K562 (cell line): ENCODE measurements around the gene TYW1. TPM values are rescaled to one million over a fixed set of nuclear protein-coding genes. Genes with fewer than 3 reads are reported as not detected.
A peak's percentile ranks its signal among the peaks of the same experiment; 100 is the strongest.

Experiments used
- ATAC-seq: fragments of 200-7000 bp; cut with Tn5 transposase; 3 replicates; pipeline ENCODE4 v1.9.1; 2020; ENCODE audit warnings: moderate library complexity
- BruUV-seq: library from RNA; stranded (reverse); fragments of 400-500 nt; replicated peaks from 2 replicates; lab custom pipeline; 2021; lab: Mats Ljungman, UMichigan
- CTCF ChIA-PET: fragments of 300-600 bp; formaldehyde crosslinking; extraction: SDS; loops from one replicate; lab custom pipeline; 2021; ENCODE audit warnings: low intra/inter-chr PET ratio; lab: Yijun Ruan, JAX
- POLR2A ChIA-PET: fragments of 300-600, 350-650 bp; sonication (Branson Sonifier 250); formaldehyde crosslinking; extraction: SDS; loops from one replicate; lab custom pipeline; 2021; ENCODE audit warnings: antibody characterized with exemption, inconsistent platforms; lab: Yijun Ruan, JAX
- DNase-seq, 4 experiments: peaks; one replicate each; pipeline versions ENCODE4 v3.0.0 to v3.0.0-alpha.2; 2011 to 2018; ENCODE audit warnings: low spot score in 3 of 4, mixed read lengths in 3 of 4; ENCODE audit errors: extremely low read depth in 1 of 4
- FAIRE-seq: peaks from 2 replicates; lab custom pipeline; 2011; peaks lifted over from hg19 to GRCh38; lab: Jason Lieb, UNC
- H2AFZ ChIP-seq: 2 replicates; pipeline ENCODE4 v1.6.0; 2011; ENCODE audit warnings: low read depth, low read length, control low read depth, inconsistent platforms
- H3K27ac ChIP-seq: fragments of 200-600 bp; 3 replicates; pipeline ENCODE4 v1.8.0; 2011; ENCODE audit warnings: low read depth, mild to moderate bottlenecking, control low read depth, inconsistent platforms, low read length, moderate library complexity, mixed read lengths; ENCODE audit errors: extremely low read depth
- H3K27me3 ChIP-seq, 2 experiments: fragments of 300-600 bp in 1 of 2; 2 replicates in 1 of 2; 3 replicates in 1 of 2; pipeline versions ENCODE4 v1.6.0 to v1.8.0; 2011; ENCODE audit warnings: inconsistent platforms in 2 of 2, low read length in 2 of 2, mild to moderate bottlenecking in 1 of 2, mixed read lengths in 1 of 2, moderate library complexity in 1 of 2; ENCODE audit not compliant: control insufficient read depth in 2 of 2, insufficient read depth in 2 of 2
- H3K36me3 ChIP-seq: fragments of 300-600 bp; 3 replicates; pipeline ENCODE4 v1.8.0; 2011; ENCODE audit warnings: mild to moderate bottlenecking, low read length, inconsistent platforms; ENCODE audit not compliant: control insufficient read depth, insufficient read depth
- H3K4me1 ChIP-seq, 2 experiments: fragments of 200-600 bp in 1 of 2; replicated peaks in 1 of 2; 2 replicates in 1 of 2; 3 replicates in 1 of 2; pipeline versions ENCODE4 v1.5.1 to v1.8.0; 2011; ENCODE audit warnings: inconsistent platforms in 2 of 2, low read length in 2 of 2, mild to moderate bottlenecking in 1 of 2, mixed read lengths in 1 of 2, moderate library complexity in 1 of 2; ENCODE audit not compliant: control insufficient read depth in 2 of 2, insufficient read depth in 2 of 2
- H3K4me2 ChIP-seq: 2 replicates; pipeline ENCODE4 v1.6.1; 2011; ENCODE audit warnings: low read length, control low read depth, inconsistent platforms, mixed read lengths; ENCODE audit not compliant: insufficient read depth
- H3K4me3 ChIP-seq: fragments of 200-600 bp; sonication (generic), shearing (Covaris generic); 2 replicates; pipeline ENCODE4 v1.5.1; 2016; ENCODE audit warnings: control low read depth, inconsistent platforms
- H3K79me2 ChIP-seq: fragments of 200-600 bp; 3 replicates; pipeline ENCODE4 v1.8.0; 2011; ENCODE audit warnings: low read length, inconsistent platforms; ENCODE audit not compliant: control insufficient read depth, insufficient read depth
- H3K9ac ChIP-seq, 2 experiments: 2 replicates each; pipeline versions ENCODE4 v1.6.0 to v1.6.1; 2011; ENCODE audit warnings: low read depth in 2 of 2, low read length in 2 of 2, control low read depth in 1 of 2, inconsistent platforms in 1 of 2, mild to moderate bottlenecking in 1 of 2, mixed read lengths in 1 of 2; ENCODE audit not compliant: insufficient read depth in 1 of 2
- H3K9me1 ChIP-seq: one replicate; pipeline ENCODE4 v1.6.0; 2011; ENCODE audit warnings: inconsistent platforms, mild to moderate bottlenecking, low read length, moderate library complexity; ENCODE audit not compliant: control insufficient read depth, insufficient read depth
- H3K9me3 ChIP-seq: replicated peaks from 2 replicates; pipeline ENCODE4 v1.5.1; 2011; ENCODE audit warnings: low read depth, low read length, inconsistent platforms; ENCODE audit not compliant: control insufficient read depth, insufficient read depth
- H4K20me1 ChIP-seq: replicated peaks from 2 replicates; pipeline ENCODE4 v1.6.1; 2011; ENCODE audit warnings: low read length, inconsistent platforms, mixed read lengths; ENCODE audit not compliant: control insufficient read depth, insufficient read depth
- ARNT ChIP-seq, 2 experiments: fragments of 450-650 bp; IDR thresholded peaks; 2 replicates each; pipeline ENCODE4 v1.6.1; 2016; ENCODE audit warnings: mild to moderate bottlenecking in 1 of 2
- CREM ChIP-seq: IDR thresholded peaks from 2 replicates; pipeline ENCODE4 v1.6.1; 2014; ENCODE audit warnings: antibody characterized with exemption, low read depth
- NFXL1 ChIP-seq: fragments of 450-650 bp; formaldehyde crosslinking; IDR thresholded peaks from 2 replicates; pipeline ENCODE4 v1.4.0; 2021; ENCODE audit warnings: mild to moderate bottlenecking
- NFYB ChIP-seq: IDR thresholded peaks from 2 replicates; pipeline ENCODE4 v1.6.1; 2011; ENCODE audit warnings: mild to moderate bottlenecking, moderate library complexity; ENCODE audit not compliant: insufficient read length; ENCODE audit errors: extremely low read depth
- RB1 ChIP-seq: fragments of 450-650 bp; IDR thresholded peaks from 2 replicates; pipeline ENCODE4 v1.6.1; 2017; ENCODE audit warnings: low read depth, mild to moderate bottlenecking
- SRF ChIP-seq, 2 experiments: fragments of 250-450, 450-650 bp in 1 of 2; sonication (Bioruptor Pico) in 1 of 2; sonication (generic) in 1 of 2; formaldehyde crosslinking; IDR thresholded peaks; 2 replicates each; pipeline versions ENCODE4 v1.5.0 to v1.5.1; 2020 to 2022; ENCODE audit warnings: mild to moderate bottlenecking in 1 of 2, missing genetic modification reagents in 1 of 2
- WGBS: fragments of 100-300 bp; shearing (Covaris generic); methylation state at CpG from one replicate; pipeline ENCODE4 v1.1.6; 2016; ENCODE audit warnings: low coverage, mixed read lengths; ENCODE audit not compliant: insufficient coverage; ENCODE audit errors: missing lambda C conversion rate; 5-methylcytosine and 5-hydroxymethylcytosine counted together
- in situ Hi-C: fragments of 300-500 bp; cut with MboI; formaldehyde crosslinking; loops from 4 replicates; pipeline ENCODE4 v1.15.0; 2018; ENCODE audit warnings: inconsistent platforms, mixed read lengths
- intact Hi-C: fragments of 100-400 bp; cut with micrococcal nuclease; formaldehyde crosslinking; loops from 2 replicates; pipeline ENCODE4 v1.14.2; 2022
- polyA plus RNA-seq, 8 experiments: library from polyadenylated mRNA; depleted of rRNA in 4 of 8; stranded (reverse) in 5 of 8; unstranded in 3 of 8; fragments of >200 nt; fragmentation: Nextera tagmentation in 2 of 8; fragmentation: Illumina TruSeq in 1 of 8; extraction: Ambion mirVana in 2 of 8; extraction: Trizol in 1 of 8; gene quantifications; 2 replicates each; pipeline versions ENCODE4 v1.2.1 to v1.2.3, GENCODE V29; 2011 to 2014; ENCODE audit warnings: inconsistent platforms in 1 of 8, missing spikeins in 1 of 8
- total RNA-seq, 7 experiments: library from RNA; depleted of rRNA in 6 of 7; stranded (reverse); fragments of >200 nt in 6 of 7; fragmentation: Illumina TruSeq in 2 of 7; extraction: Trizol in 2 of 7; gene quantifications; 2 replicates each; pipeline versions ENCODE4 v1.2.1 to v1.2.3, GENCODE V29; 2011 to 2021; ENCODE audit warnings: low replicate concordance in 1 of 7
- TF ChIP-seq, protein P1 (sequence below): fragments of 450-650 bp; IDR thresholded peaks from 2 replicates; pipeline ENCODE4 v1.6.1; 2017; ENCODE audit warnings: antibody characterized with exemption, mild to moderate bottlenecking
- TF ChIP-seq, protein P2 (sequence below): sonication (generic); formaldehyde crosslinking; IDR thresholded peaks from 2 replicates; pipeline ENCODE4 v1.5.0; 2020; ENCODE audit warnings: missing genetic modification reagents

TYW1 gene
- total and polyA plus RNA-seq, 9 of the 15 experiments (the other 6 are each of a cell fraction or from before 2014, with no cell fraction given) = 17.4 to 32.0 (median 26.2) TPM

DNA sequence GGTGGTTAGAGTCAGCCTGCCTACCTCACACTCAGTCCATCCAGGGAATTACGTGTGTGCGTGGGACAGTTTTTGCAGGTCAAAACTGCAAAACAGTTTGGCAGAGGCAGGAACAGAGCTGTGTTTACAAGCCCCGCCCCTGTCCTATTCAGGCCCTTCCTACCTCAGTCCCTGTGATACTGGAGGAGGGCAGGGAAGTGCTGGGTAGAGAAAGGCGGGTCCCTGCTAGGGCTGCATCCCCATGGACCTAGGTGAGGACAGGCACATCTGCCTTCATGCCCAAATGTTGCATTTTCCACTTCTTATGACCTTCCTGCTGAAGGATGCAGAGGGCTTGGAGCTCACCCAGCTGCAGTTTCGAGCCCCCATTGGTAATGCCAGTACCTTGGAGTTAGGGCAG, 26.3 kb upstream of the TYW1 start:
- WGBS = 25% methylated on average over 5 of the region's 5 CpGs
- peaks cover 2 to 9% of the 10 kb centered on the region in 2 experiments; a peak in 3 of 5 replicates for H3K4me1 ChIP-seq
- intact Hi-C loops = no loop called here
- no peaks in the 10 kb centered on the region for H4K20me1 ChIP-seq
- no peak overlapping the region for H3K27ac ChIP-seq
- no peaks in the 10 kb centered on the region for H3K9me3 ChIP-seq
- no peak overlapping the region for H3K9ac ChIP-seq
- ATAC-seq = peak; percentile 72
- in situ Hi-C loops = no loop called here
- 0 out of 2 replicates have a peak overlapping the region, but pooled peaks have one; percentile 3 for H3K4me2 ChIP-seq
- no peaks in the 10 kb centered on the region for H3K36me3 ChIP-seq
- TF ChIP-seq CREM (no peak), RB1 (0 out of 2 replicates have a peak, but pooled peaks have one; percentile 18)
- peak overlapping the region; percentile 67; the same call in 1 of the 2 replicates for H2AFZ ChIP-seq
- H3K4me3 ChIP-seq = no peak overlapping the region
- no peaks in the 10 kb centered on the region for H3K79me2 ChIP-seq
- FAIRE-seq = no peak
- ChIA-PET CTCF (no interaction called here), POLR2A (interaction anchor here (0.7 to 1.9 kb wide), 3 partner anchors 9 to 90 kb away, joined by 3 to 6 read pairs (median 3); no protein-coding TSS in a partner anchor)
- no peaks in the 10 kb centered on the region for H3K9me1 ChIP-seq
- DNase-seq = peak in 2 of 4 experiments; percentile 25 to 40
- H3K27me3 ChIP-seq = no peaks in the 10 kb centered on the region
- BruUV-seq = no TSS peak

DNA sequence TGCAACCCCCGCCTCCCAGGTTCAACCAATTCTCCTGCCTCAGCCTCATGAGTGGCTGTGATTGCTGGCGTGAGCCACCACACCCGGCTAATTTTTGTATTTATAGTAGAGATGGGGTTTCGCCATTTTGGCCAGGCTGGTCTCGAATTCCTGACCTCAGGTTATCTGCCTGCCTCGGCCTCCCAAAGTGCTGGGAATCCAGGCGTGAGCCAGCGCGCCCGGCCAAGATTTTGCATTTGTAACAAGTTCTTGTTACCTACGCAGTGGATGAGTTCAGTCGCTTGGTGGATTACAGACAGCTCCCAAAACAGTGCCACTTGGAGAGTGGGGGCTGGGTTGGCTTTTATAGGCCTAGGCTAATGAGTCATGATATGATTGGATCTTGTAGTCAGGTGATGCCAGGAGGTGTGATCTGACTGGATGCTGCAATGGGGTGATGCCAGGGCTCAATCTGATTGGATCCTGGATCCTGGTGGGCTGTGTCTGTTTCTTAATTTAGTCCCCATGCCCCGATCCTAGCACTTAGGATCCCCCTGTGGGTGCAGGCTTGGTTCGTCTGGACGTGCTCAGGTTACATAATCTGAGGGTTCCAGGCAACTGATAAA, 21.5 kb upstream of the TYW1 start:
- in situ Hi-C loops = no loop called here
- ATAC-seq (peak; percentile 86), FAIRE-seq (peak; percentile 70), DNase-seq (peak; percentile 55 to 69 (median 66))
- H2AFZ ChIP-seq = peak overlapping the region; percentile 74
- H3K9ac ChIP-seq = no peak overlapping the region
- H3K27ac ChIP-seq = peak overlapping the region; percentile 60; the same call in 1 of the 3 replicates
- no peak overlapping the region for H3K4me3 ChIP-seq
- no peaks in the 10 kb centered on the region for H4K20me1 ChIP-seq
- 58% methylated on average over 15 of the region's 15 CpGs for WGBS
- no TSS peak for BruUV-seq
- H3K9me1 ChIP-seq = no peaks in the 10 kb centered on the region
- CTCF ChIA-PET = no interaction called here
- H3K4me2 ChIP-seq = no peak overlapping the region
- intact Hi-C loops = no loop called here
- no peaks in the 10 kb centered on the region for H3K27me3 ChIP-seq
- no peaks in the 10 kb centered on the region for H3K79me2 ChIP-seq
- POLR2A ChIA-PET = no interaction called here
- peaks cover 2 to 11% of the 10 kb centered on the region in 2 experiments; a peak in 3 of 5 replicates for H3K4me1 ChIP-seq
- no peaks in the 10 kb centered on the region for H3K9me3 ChIP-seq
- no peaks in the 10 kb centered on the region for H3K36me3 ChIP-seq
- TF ChIP-seq ARNT (IDR thresholded peaks at IDR 0.05) (0 out of 4 replicates have a peak, but pooled peaks of 1 of the 2 experiments have one; percentile 35), NFYB (peak; percentile 59), NFXL1 (CRISPR knock-in tag) (no peak), SRF (CRISPR knock-in tag; IDR thresholded peaks at IDR 0.05) (no peak)
- TF ChIP-seq, protein P1, sequence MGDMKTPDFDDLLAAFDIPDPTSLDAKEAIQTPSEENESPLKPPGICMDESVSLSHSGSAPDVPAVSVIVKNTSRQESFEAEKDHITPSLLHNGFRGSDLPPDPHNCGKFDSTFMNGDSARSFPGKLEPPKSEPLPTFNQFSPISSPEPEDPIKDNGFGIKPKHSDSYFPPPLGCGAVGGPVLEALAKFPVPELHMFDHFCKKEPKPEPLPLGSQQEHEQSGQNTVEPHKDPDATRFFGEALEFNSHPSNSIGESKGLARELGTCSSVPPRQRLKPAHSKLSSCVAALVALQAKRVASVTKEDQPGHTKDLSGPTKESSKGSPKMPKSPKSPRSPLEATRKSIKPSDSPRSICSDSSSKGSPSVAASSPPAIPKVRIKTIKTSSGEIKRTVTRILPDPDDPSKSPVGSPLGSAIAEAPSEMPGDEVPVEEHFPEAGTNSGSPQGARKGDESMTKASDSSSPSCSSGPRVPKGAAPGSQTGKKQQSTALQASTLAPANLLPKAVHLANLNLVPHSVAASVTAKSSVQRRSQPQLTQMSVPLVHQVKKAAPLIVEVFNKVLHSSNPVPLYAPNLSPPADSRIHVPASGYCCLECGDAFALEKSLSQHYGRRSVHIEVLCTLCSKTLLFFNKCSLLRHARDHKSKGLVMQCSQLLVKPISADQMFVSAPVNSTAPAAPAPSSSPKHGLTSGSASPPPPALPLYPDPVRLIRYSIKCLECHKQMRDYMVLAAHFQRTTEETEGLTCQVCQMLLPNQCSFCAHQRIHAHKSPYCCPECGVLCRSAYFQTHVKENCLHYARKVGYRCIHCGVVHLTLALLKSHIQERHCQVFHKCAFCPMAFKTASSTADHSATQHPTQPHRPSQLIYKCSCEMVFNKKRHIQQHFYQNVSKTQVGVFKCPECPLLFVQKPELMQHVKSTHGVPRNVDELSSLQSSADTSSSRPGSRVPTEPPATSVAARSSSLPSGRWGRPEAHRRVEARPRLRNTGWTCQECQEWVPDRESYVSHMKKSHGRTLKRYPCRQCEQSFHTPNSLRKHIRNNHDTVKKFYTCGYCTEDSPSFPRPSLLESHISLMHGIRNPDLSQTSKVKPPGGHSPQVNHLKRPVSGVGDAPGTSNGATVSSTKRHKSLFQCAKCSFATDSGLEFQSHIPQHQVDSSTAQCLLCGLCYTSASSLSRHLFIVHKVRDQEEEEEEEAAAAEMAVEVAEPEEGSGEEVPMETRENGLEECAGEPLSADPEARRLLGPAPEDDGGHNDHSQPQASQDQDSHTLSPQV = 0 out of 2 replicates have a peak, but pooled peaks have one; percentile 28
- TF ChIP-seq, protein P2, sequence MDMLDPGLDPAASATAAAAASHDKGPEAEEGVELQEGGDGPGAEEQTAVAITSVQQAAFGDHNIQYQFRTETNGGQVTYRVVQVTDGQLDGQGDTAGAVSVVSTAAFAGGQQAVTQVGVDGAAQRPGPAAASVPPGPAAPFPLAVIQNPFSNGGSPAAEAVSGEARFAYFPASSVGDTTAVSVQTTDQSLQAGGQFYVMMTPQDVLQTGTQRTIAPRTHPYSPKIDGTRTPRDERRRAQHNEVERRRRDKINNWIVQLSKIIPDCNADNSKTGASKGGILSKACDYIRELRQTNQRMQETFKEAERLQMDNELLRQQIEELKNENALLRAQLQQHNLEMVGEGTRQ (CRISPR knock-in tag) = peak; percentile 64
